Astrocyte (in vitro differentiated cells and primary cell): ENCODE measurements around the gene HNRNPK. TPM values are rescaled to one million over a fixed set of nuclear protein-coding genes. Genes with fewer than 3 reads are reported as not detected.

Experiments used
- DNase-seq: peaks from one replicate; pipeline ENCODE4 v3.0.0-alpha.2; 2010; ENCODE audit warnings: low read depth
- FAIRE-seq: peaks from 2 replicates; lab custom pipeline; 2011; peaks lifted over from hg19 to GRCh38; lab: Jason Lieb, UNC
- H2AFZ ChIP-seq: 2 replicates; pipeline ENCODE4 v1.6.0; 2012; ENCODE audit warnings: low read depth, low read length, inconsistent platforms
- H3K27ac ChIP-seq: 2 replicates; pipeline ENCODE4 v1.5.1; 2011; ENCODE audit warnings: low read depth, low read length, inconsistent platforms
- H3K27me3 ChIP-seq: 2 replicates; pipeline ENCODE4 v1.6.0; 2011; ENCODE audit warnings: low read length, inconsistent platforms; ENCODE audit not compliant: insufficient read depth
- H3K36me3 ChIP-seq: 2 replicates; pipeline ENCODE4 v1.5.1; 2011; ENCODE audit warnings: low read length, inconsistent platforms; ENCODE audit not compliant: insufficient read depth
- H3K4me1 ChIP-seq: 2 replicates; pipeline ENCODE4 v1.5.1; 2011; ENCODE audit warnings: low read length, inconsistent platforms; ENCODE audit not compliant: insufficient read depth
- H3K4me2 ChIP-seq: 2 replicates; pipeline ENCODE4 v1.6.0; 2012; ENCODE audit warnings: low read length, inconsistent platforms
- H3K4me3 ChIP-seq: 2 replicates; pipeline ENCODE4 v1.5.1; 2011; ENCODE audit warnings: low read depth, mild to moderate bottlenecking, low read length, inconsistent platforms; ENCODE audit not compliant: insufficient read depth
- H3K79me2 ChIP-seq: 2 replicates; pipeline ENCODE4 v1.6.0; 2012; ENCODE audit warnings: mild to moderate bottlenecking, low read length, inconsistent platforms; ENCODE audit not compliant: insufficient read depth
- H3K9ac ChIP-seq: 2 replicates; pipeline ENCODE4 v1.6.0; 2012; ENCODE audit warnings: mild to moderate bottlenecking, low read length, inconsistent platforms
- H3K9me3 ChIP-seq: 2 replicates; pipeline ENCODE4 v1.5.1; 2012; ENCODE audit warnings: low read depth, mild to moderate bottlenecking, low read length, inconsistent platforms; ENCODE audit not compliant: insufficient read depth
- H4K20me1 ChIP-seq: 2 replicates; pipeline ENCODE4 v1.6.0; 2012; ENCODE audit warnings: low read length, inconsistent platforms; ENCODE audit not compliant: insufficient read depth
- H3K27ac Mint-ChIP-seq: one replicate; pipeline ENCODE4 v1.8.0; 2021; ENCODE audit warnings: mild to moderate bottlenecking, mixed read lengths; ENCODE audit not compliant: unreplicated experiment
- H3K27me3 Mint-ChIP-seq: one replicate; pipeline ENCODE4 v1.8.0; 2021; ENCODE audit warnings: low read depth, mixed read lengths; ENCODE audit not compliant: unreplicated experiment
- H3K36me3 Mint-ChIP-seq: one replicate; pipeline ENCODE4 v1.8.0; 2021; ENCODE audit warnings: low read depth, mixed read lengths; ENCODE audit not compliant: unreplicated experiment
- H3K4me1 Mint-ChIP-seq: one replicate; pipeline ENCODE4 v1.8.0; 2021; ENCODE audit warnings: low read depth, mixed read lengths; ENCODE audit not compliant: unreplicated experiment
- H3K4me3 Mint-ChIP-seq: one replicate; pipeline ENCODE4 v1.8.0; 2021; ENCODE audit warnings: mild to moderate bottlenecking, moderate library complexity, mixed read lengths; ENCODE audit not compliant: unreplicated experiment
- H3K9me3 Mint-ChIP-seq: one replicate; pipeline ENCODE4 v1.8.0; 2021; ENCODE audit warnings: mild to moderate bottlenecking, mixed read lengths; ENCODE audit not compliant: unreplicated experiment
- CTCF ChIP-seq: IDR thresholded peaks from 2 replicates; pipeline ENCODE4 v1.5.1; 2011; ENCODE audit warnings: low read depth, mild to moderate bottlenecking, inconsistent platforms, low read length, moderate library complexity; ENCODE audit not compliant: insufficient read depth
- EZH2 ChIP-seq: IDR thresholded peaks from 2 replicates; pipeline ENCODE4 v1.6.1; 2012; ENCODE audit warnings: mild to moderate bottlenecking, low read length, inconsistent platforms; ENCODE audit not compliant: insufficient read depth
- total RNA-seq: library from RNA; stranded (reverse); gene quantifications from 2 replicates; pipeline ENCODE4 v1.2.1, GENCODE V29; 2021

The HNRNPK gene
- total RNA-seq, 1 donor from 2014 or later, result 511 TPM

GRCh38 chr9:83920927-83921707 lies 58.9 kb downstream of the HNRNPK start, which contains the start of gene KIF27:
Gene KIF27, minus strand, starts transcription at chr9:83921432. Its CDS starts 5,841 bp downstream, at chr9:83915591.
- no peaks in the 10 kb centered on the region for H3K79me2 ChIP-seq
- H3K36me3 Mint-ChIP-seq, result no peaks in the 10 kb centered on the region
- FAIRE-seq (peak; percentile 74), DNase-seq (peak; percentile 88)
- peak within 1 kb of the TSS; percentile 88 for H3K4me2 ChIP-seq
- peak within 1 kb of the TSS; percentile 70 for H3K4me3 ChIP-seq
- H3K4me3 Mint-ChIP-seq, result peak within 1 kb of the TSS; percentile 91
- no peaks in the 10 kb centered on the region for H4K20me1 ChIP-seq
- H3K9ac ChIP-seq, result peak within 1 kb of the TSS; percentile 81
- peaks cover 5% of the 10 kb centered on the region for H3K4me1 ChIP-seq
- H3K27me3 Mint-ChIP-seq, result no peaks in the 10 kb centered on the region
- H3K4me1 Mint-ChIP-seq, result no peaks in the 10 kb centered on the region
- no peaks in the 10 kb centered on the region for H3K9me3 ChIP-seq
- peak within 1 kb of the TSS; percentile 89 for H3K27ac Mint-ChIP-seq
- TF ChIP-seq CTCF (no peak), EZH2 (no peak)
- peak within 1 kb of the TSS; percentile 74 for H2AFZ ChIP-seq
- H3K27ac ChIP-seq, result peak within 1 kb of the TSS; percentile 62
- H3K27me3 ChIP-seq, result no peaks in the 10 kb centered on the region
- no peaks in the 10 kb centered on the region for H3K9me3 Mint-ChIP-seq
- H3K36me3 ChIP-seq, result no peaks in the 10 kb centered on the region

GRCh38 chr9:83920469-83920926 lies 59.5 kb downstream of the HNRNPK start:
- no peaks in the 10 kb centered on the region for H3K9me3 Mint-ChIP-seq
- Histone ChIP-seq H3K9ac (peak overlapping the region; percentile 81), H3K9me3 (no peaks in the 10 kb centered on the region), H3K27me3 (no peaks in the 10 kb centered on the region), H3K4me2 (peak overlapping the region; percentile 88), H3K27ac (peak overlapping the region; percentile 62), H3K4me3 (peak overlapping the region; percentile 70), H3K36me3 (no peaks in the 10 kb centered on the region), H2AFZ (peak overlapping the region; percentile 68), H3K79me2 (no peaks in the 10 kb centered on the region), H4K20me1 (no peaks in the 10 kb centered on the region), H3K4me1 (peaks cover 5% of the 10 kb centered on the region)
- H3K36me3 Mint-ChIP-seq, result no peaks in the 10 kb centered on the region
- no peaks in the 10 kb centered on the region for H3K4me1 Mint-ChIP-seq
- DNase-seq (peak; percentile 35), FAIRE-seq (no peak)
- no peaks in the 10 kb centered on the region for H3K27me3 Mint-ChIP-seq
- no peak for TF ChIP-seq EZH2
- peak; percentile 31 for TF ChIP-seq CTCF
- H3K4me3 Mint-ChIP-seq, result peak overlapping the region; percentile 91
- peak overlapping the region; percentile 67 for H3K27ac Mint-ChIP-seq

- no peaks in the 10 kb centered on the region for H4K20me1 ChIP-seq
- H3K4me2 ChIP-seq, result no peak overlapping the region
- TF ChIP-seq CTCF (no peak), EZH2 (no peak)
- FAIRE-seq (no peak), DNase-seq (no peak)
- no peak overlapping the region for H3K4me3 ChIP-seq
- H3K27me3 ChIP-seq, result no peaks in the 10 kb centered on the region
- Mint-ChIP-seq H3K4me3 (no peak overlapping the region), H3K9me3 (no peaks in the 10 kb centered on the region), H3K27me3 (no peaks in the 10 kb centered on the region), H3K27ac (no peak overlapping the region), H3K36me3 (no peaks in the 10 kb centered on the region), H3K4me1 (no peaks in the 10 kb centered on the region)
- H3K4me1 ChIP-seq, result peaks cover 5% of the 10 kb centered on the region
- no peaks in the 10 kb centered on the region for H3K36me3 ChIP-seq
- no peaks in the 10 kb centered on the region for H3K79me2 ChIP-seq
- no peak overlapping the region for H2AFZ ChIP-seq
- H3K27ac ChIP-seq, result no peak overlapping the region
- no peaks in the 10 kb centered on the region for H3K9me3 ChIP-seq
- no peak overlapping the region for H3K9ac ChIP-seq
Measured at GRCh38 chr9:83919111-83919510, 60.9 kb downstream of the HNRNPK start.
